GM12865 (cell line): ENCODE measurements around the gene BOD1L2.

Source experiments
- DNase-seq: peaks from one replicate; pipeline ENCODE4 v3.0.0; 2010; ENCODE audit warnings: low read depth
- H3K4me3 ChIP-seq: 2 replicates; pipeline ENCODE4 v1.5.1; 2011; ENCODE audit warnings: mild to moderate bottlenecking, low read depth, low read length, control low read depth
- TF ChIP-seq, protein P1 (sequence below): IDR thresholded peaks from 2 replicates; pipeline ENCODE4 v1.5.1; 2011; ENCODE audit warnings: low read length, control low read depth, low read depth, inconsistent platforms; ENCODE audit not compliant: insufficient read depth; ENCODE audit errors: missing control alignments

BOD1L2 gene

DNA sequence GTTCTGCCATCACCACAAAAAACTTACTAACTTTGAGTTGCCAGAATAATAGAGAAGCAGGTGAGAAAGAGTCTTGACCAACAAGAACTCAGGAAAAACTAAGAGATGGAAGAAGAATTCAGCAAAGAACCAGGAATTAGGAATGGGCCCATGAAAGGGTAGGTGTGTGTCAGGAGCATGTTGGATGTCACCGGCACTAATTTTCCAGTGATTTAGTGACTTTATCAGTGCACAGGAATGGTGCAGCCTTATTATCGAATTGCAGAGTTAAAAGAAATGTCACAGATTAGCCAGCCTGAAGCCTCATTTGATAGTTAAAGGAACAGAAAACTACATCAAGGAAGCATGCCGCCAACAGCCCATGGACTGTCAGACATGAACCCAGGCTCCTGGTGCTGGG lies 9.0 kb upstream of the BOD1L2 start:
- no peak overlapping the region for H3K4me3 ChIP-seq
- no peak for DNase-seq
- TF ChIP-seq, protein P1, sequence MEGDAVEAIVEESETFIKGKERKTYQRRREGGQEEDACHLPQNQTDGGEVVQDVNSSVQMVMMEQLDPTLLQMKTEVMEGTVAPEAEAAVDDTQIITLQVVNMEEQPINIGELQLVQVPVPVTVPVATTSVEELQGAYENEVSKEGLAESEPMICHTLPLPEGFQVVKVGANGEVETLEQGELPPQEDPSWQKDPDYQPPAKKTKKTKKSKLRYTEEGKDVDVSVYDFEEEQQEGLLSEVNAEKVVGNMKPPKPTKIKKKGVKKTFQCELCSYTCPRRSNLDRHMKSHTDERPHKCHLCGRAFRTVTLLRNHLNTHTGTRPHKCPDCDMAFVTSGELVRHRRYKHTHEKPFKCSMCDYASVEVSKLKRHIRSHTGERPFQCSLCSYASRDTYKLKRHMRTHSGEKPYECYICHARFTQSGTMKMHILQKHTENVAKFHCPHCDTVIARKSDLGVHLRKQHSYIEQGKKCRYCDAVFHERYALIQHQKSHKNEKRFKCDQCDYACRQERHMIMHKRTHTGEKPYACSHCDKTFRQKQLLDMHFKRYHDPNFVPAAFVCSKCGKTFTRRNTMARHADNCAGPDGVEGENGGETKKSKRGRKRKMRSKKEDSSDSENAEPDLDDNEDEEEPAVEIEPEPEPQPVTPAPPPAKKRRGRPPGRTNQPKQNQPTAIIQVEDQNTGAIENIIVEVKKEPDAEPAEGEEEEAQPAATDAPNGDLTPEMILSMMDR: no peak

DNA sequence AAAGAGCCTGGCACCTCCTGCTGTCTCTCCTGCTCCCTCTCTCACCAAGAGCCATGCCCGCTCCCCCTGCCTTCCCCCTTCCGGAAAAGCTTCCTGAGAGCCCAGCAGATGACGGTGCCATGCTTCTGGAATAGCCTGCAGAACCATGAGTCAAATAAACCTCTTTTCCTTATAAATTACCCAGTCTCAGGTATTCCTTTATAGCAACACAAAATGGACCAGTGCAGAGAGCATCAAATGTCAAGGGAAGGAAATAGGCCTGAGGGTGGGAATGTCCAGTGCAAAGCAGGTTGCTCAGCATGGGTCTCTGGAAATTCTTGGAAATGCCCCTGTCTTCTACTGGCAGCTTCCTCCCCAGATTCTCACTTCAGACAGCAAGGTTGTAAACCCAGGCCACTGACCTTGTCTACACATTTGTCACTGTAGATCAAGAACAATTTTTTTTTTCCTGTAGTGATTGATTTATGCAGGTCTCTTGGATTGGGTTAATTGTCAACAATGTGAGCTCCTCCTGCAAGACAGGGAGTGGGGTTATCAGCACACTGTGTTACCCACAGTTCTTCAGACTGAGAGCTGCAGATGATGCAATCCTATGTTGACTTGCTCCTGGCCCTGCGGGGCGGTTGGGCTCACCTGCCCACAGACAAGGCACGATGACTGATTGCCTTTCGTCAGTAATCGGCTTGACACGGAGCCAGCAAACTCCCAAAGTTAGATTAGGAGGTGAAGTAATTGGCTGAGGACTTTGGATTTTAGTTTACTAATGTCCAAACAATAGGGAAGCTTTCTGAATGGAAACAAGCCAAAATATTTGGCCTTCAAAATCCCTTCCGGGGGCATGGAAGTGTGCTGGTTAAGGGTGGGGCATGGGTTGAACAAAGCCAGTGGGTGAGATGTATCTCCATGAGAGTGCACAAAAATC lies 5.4 kb upstream of the BOD1L2 start:
- DNase-seq: no peak
- no peak overlapping the region for H3K4me3 ChIP-seq

DNA sequence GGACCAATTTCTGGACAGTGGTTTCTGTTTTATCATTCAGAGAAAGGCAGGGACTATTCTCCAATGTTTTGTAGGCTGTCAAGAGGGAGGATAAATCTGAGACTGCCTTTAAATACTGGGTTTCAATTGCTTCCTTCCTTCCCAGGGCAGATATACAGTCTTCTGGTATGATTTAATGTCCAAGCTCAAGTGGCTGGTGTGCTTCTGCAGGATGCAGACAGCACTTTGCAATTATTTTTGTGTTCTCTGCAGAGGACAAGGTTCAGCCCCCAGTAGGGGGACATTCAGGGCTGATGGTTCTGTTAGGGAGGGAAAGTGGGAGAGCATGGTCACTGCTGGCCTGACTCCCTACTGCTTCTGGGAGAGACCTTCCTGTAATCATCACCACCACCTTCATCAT lies 4.6 kb upstream of the BOD1L2 start:
- TF ChIP-seq, protein P1: no peak
- no peak overlapping the region for H3K4me3 ChIP-seq
- DNase-seq: no peak

More for the DNA sequence above, 5.4 kb upstream of the BOD1L2 start:
- TF ChIP-seq, protein P1: no peak

DNA sequence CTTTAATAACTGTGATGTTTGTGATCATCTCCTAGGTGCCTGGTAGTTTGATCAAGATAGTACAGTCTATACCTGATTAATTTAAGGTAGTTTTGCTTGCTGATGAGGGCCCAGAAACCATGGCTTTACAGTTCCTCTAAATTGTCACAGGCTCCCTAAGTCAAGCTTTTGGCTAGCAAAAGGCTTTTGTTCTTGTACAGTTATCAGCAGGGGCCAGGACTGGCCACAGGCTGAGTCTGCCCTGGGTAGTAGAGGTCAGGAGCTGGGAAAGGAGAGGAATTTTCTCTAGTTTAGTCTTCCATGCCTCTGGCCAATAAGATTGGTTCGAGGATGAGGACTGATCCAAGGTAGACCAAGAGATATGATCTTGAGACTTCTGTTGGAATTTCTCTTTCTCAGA lies 3.6 kb upstream of the BOD1L2 start:
- no peak overlapping the region for H3K4me3 ChIP-seq
- TF ChIP-seq, protein P1: no peak
- no peak for DNase-seq

DNA sequence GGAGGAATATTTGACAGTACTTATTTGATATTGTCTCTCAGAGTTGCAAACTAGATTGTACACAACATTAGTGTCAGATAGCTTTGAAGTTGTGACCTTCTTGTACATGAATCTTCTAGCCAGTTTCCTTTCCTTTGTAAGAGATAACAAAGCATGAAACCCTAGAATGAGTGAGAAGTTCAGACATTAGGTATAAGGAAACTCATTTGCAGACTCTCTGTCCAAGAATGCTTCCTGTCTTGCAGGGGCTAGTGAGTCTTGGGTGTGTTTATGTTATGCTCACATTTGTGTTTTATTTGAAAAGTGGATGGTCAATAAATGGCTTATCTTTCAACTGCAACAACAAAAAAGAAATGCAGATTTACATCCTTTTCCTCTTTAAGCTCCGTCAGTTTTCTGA lies 1.4 kb downstream of the BOD1L2 start:
- TF ChIP-seq, protein P1: no peak
- no peak overlapping the region for H3K4me3 ChIP-seq
- no peak for DNase-seq

DNA sequence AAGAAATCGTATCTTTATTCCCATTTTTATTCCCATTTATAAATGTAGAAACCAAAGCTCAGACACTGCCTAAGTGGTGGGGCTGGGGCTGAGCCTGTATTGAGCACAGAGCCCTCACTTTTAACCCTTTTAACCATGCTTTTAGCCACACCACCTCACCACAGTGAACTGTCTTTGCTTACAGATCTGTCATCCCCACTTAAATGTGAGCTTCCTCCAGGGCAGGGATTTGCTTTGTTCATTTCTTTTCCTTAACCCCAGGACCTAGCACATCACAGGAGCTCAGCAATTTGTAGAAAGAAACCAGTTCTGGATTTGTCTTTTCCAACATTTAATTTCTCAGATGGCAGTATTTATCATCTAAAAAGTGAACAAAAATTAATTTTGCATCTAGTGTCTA lies 2.2 kb downstream of the BOD1L2 start:
- TF ChIP-seq, protein P1: no peak
- no peak overlapping the region for H3K4me3 ChIP-seq
- DNase-seq: no peak
